OCI-LY1 (cell line): Measurements from ENCODE around the gene MCCC2.

Experiments used
- EZH2 ChIP-seq: fragments of 200-600 bp; sonication (generic), shearing (Covaris generic); IDR thresholded peaks from 2 replicates; pipeline ENCODE4 v1.8.0; 2017; ENCODE audit warnings: borderline replicate concordance, mixed run types, mild to moderate bottlenecking, antibody characterized with exemption, low read length, moderate library complexity, mixed read lengths
- TF ChIP-seq, protein P1 (sequence below): fragments of 200-600 bp; sonication (generic), shearing (Covaris generic); IDR thresholded peaks from 2 replicates; pipeline ENCODE4 v1.5.1; 2017; ENCODE audit warnings: mild to moderate bottlenecking, antibody characterized with exemption, low read length, moderate library complexity, mixed read lengths

DNA sequence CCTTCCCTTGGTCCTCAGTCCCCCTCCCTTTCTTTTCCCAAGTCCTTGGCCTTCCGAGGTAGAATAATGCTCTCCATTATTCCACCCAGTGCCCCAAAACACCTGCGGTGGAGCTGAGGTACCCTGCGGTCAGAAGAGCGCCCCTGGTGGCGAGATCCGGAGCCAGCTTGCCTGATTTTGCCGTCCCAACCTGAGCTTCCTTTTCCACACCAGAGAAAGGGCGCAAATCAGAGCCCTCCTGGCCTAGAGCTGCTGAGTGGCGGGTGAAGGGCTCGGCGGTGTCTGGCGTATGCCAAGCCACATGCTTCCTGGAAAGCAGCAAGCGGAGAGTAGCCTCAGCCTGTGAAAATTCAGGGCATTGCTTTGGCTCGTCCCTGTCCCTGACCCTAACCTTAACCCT lies 110.8 kb downstream of the MCCC2 start:
- TF ChIP-seq, protein P1, sequence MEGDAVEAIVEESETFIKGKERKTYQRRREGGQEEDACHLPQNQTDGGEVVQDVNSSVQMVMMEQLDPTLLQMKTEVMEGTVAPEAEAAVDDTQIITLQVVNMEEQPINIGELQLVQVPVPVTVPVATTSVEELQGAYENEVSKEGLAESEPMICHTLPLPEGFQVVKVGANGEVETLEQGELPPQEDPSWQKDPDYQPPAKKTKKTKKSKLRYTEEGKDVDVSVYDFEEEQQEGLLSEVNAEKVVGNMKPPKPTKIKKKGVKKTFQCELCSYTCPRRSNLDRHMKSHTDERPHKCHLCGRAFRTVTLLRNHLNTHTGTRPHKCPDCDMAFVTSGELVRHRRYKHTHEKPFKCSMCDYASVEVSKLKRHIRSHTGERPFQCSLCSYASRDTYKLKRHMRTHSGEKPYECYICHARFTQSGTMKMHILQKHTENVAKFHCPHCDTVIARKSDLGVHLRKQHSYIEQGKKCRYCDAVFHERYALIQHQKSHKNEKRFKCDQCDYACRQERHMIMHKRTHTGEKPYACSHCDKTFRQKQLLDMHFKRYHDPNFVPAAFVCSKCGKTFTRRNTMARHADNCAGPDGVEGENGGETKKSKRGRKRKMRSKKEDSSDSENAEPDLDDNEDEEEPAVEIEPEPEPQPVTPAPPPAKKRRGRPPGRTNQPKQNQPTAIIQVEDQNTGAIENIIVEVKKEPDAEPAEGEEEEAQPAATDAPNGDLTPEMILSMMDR = peak; percentile 47
- no peak for TF ChIP-seq EZH2
